ENCODE measurements around the gene STT3B.

STT3B gene

DNA sequence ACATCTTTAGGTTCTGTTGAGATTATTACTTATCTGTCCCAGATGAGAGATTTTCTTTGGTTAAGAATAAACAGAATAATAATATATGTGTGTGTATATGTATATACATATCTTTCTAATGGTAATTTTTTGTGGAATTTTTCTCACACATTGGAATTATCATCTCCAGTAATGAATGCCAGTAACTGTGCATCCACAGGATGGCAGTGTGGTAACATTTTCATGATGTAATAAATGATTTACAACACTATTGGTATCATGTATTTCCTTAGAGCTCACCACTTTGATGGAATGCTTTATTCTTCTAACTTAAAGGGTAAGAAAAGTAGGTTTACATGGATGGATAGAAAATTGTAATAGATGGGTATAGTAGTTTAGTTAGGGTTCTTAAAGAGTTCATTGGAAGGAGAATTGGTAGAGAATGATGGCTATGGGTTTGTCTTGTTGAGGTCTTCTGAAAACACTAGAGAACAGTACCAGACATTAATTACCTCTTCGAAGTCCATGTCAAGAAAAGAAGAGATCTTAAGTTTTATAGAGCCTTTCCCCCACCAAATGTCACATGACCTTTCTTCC is 78.1 kb downstream of the STT3B start:
- Histone ChIP-seq H3K18ac (ENCODE audit: low read length) (no peak overlapping the region), H2BK12ac (ENCODE audit: low read length) (no peak overlapping the region)

DNA sequence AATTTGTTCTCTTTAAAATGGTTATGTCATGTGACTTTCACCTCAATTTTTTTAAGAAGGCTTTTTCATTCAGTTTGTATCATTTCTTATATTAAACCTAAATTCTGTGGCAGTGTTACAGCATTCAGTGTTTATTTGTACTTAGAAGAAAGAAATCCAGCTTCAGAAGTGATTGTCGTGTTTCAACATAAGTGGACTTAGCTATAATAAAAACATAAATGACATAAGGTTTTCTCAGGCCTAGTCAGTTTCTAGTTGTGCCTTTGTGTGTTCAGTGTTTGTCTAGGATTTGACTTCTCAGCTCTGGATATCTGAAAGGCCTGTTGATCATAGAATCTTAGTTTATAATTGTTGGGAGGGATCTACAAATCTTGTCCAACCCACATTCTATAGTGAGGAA is 80.5 kb downstream of the STT3B start:
- Histone ChIP-seq H4K91ac (ENCODE audit: low read depth, low read length) (no peak overlapping the region), H3K79me1 (ENCODE audit: low read length) (no peaks in the 10 kb centered on the region), H2BK12ac (ENCODE audit: low read length) (no peak overlapping the region), H2AK5ac (ENCODE audit: low read length) (no peak overlapping the region), H3K4me2 (ENCODE audit: low read length) (no peak overlapping the region), H2AFZ (ENCODE audit: insufficient read depth, low read length, poor library complexity) (no peak overlapping the region), H3K27ac (ENCODE audit: low read depth, low read length) (no peak overlapping the region), H3K23ac (ENCODE audit: low read length) (no peak overlapping the region), H2BK120ac (ENCODE audit: insufficient read depth, low read length, poor library complexity) (no peak overlapping the region), H3K4me1 (ENCODE audit: control insufficient read depth in 1 of 2, insufficient read depth in 2 of 2, low read length in 2 of 2) (no peaks in the 10 kb centered on the region), H3K14ac (ENCODE audit: low read length) (no peak overlapping the region), H3K4me3 (ENCODE audit: low read depth, low read length) (no peak overlapping the region), H3K9ac (ENCODE audit: low read length) (no peak overlapping the region), H3K36me3 (ENCODE audit: control insufficient read depth in 1 of 2, insufficient read depth in 2 of 2, low read length in 2 of 2) (no peaks in the 10 kb centered on the region), H3K79me2 (ENCODE audit: control insufficient read depth, insufficient read depth, low read length, poor library complexity) (no peaks in the 10 kb centered on the region), H2BK5ac (ENCODE audit: low read depth, low read length, poor library complexity) (no peak overlapping the region), H3K27me3 (ENCODE audit: insufficient read depth, low read length) (no peaks in the 10 kb centered on the region), H3K4ac (ENCODE audit: low read depth, low read length) (no peak overlapping the region), H3K18ac (ENCODE audit: low read length) (no peak overlapping the region), H4K12ac (ENCODE audit: low read depth, low read length) (no peak overlapping the region), H3K9me3 (ENCODE audit: insufficient read depth, low read depth, low read length) (no peaks in the 10 kb centered on the region), H4K8ac (ENCODE audit: low read depth, low read length) (no peak overlapping the region)
- DNase-seq, result no peak
- no CpG with 5 or more reads among the region's 1 CpG for WGBS (ENCODE audit: extremely low coverage, insufficient coverage, insufficient read length)

More for the DNA sequence above, 78.1 kb downstream of the STT3B start:
- Histone ChIP-seq H2AFZ (ENCODE audit: insufficient read depth, low read length, poor library complexity) (no peak overlapping the region), H3K27me3 (ENCODE audit: insufficient read depth, low read length) (no peaks in the 10 kb centered on the region), H3K4me2 (ENCODE audit: low read length) (no peak overlapping the region), H2AK5ac (ENCODE audit: low read length) (no peak overlapping the region), H3K27ac (ENCODE audit: low read depth, low read length) (no peak overlapping the region), H3K9me3 (ENCODE audit: insufficient read depth, low read depth, low read length) (peaks cover 7% of the 10 kb centered on the region), H3K23ac (ENCODE audit: low read length) (no peak overlapping the region), H4K91ac (ENCODE audit: low read depth, low read length) (no peak overlapping the region), H2BK5ac (ENCODE audit: low read depth, low read length, poor library complexity) (no peak overlapping the region), H2BK120ac (ENCODE audit: insufficient read depth, low read length, poor library complexity) (no peak overlapping the region), H3K79me1 (ENCODE audit: low read length) (no peaks in the 10 kb centered on the region), H3K4me1 (ENCODE audit: control insufficient read depth in 1 of 2, insufficient read depth in 2 of 2, low read length in 2 of 2) (no peaks in the 10 kb centered on the region), H3K4me3 (ENCODE audit: low read depth, low read length) (no peak overlapping the region), H3K4ac (ENCODE audit: low read depth, low read length) (no peak overlapping the region), H4K12ac (ENCODE audit: low read depth, low read length) (no peak overlapping the region), H4K8ac (ENCODE audit: low read depth, low read length) (no peak overlapping the region), H3K9ac (ENCODE audit: low read length) (no peak overlapping the region), H3K14ac (ENCODE audit: low read length) (no peak overlapping the region), H3K79me2 (ENCODE audit: control insufficient read depth, insufficient read depth, low read length, poor library complexity) (no peaks in the 10 kb centered on the region), H3K36me3 (ENCODE audit: control insufficient read depth in 1 of 2, insufficient read depth in 2 of 2, low read length in 2 of 2) (peaks cover 7 to 8% of the 10 kb centered on the region in 2 experiments)
- peak in 1 of 2 donors; percentile 70 for DNase-seq
- WGBS (ENCODE audit: extremely low coverage, insufficient coverage, insufficient read length), result no CpG with 5 or more reads among the region's 1 CpG

DNA sequence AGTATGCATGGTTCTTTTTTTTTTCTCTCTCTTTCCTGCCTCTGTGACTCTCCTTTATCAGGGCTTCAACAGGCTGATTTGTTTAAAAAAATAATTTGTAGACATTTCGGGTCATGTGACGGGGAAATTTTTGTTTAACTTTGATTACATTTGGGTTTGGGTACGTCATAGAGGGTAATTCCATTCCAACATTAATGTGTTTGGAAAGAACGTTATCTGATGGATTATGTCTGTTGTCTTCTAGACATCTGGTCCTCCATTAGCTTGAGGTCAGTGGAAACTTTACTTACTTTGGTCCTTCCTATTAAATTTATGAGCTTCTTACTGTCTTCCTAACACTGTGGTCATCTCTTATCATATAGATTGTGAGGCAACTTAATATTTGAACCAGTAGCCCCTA is 80.9 kb downstream of the STT3B start:
- Histone ChIP-seq H3K79me2 (ENCODE audit: control insufficient read depth, insufficient read depth, low read length, poor library complexity) (no peaks in the 10 kb centered on the region), H3K27ac (ENCODE audit: low read depth, low read length) (no peak overlapping the region), H2AK5ac (ENCODE audit: low read length) (no peak overlapping the region), H3K23ac (ENCODE audit: low read length) (no peak overlapping the region), H3K36me3 (ENCODE audit: control insufficient read depth in 1 of 2, insufficient read depth in 2 of 2, low read length in 2 of 2) (no peaks in the 10 kb centered on the region), H3K4me2 (ENCODE audit: low read length) (no peak overlapping the region), H2BK120ac (ENCODE audit: insufficient read depth, low read length, poor library complexity) (no peak overlapping the region), H3K4me1 (ENCODE audit: control insufficient read depth in 1 of 2, insufficient read depth in 2 of 2, low read length in 2 of 2) (no peaks in the 10 kb centered on the region), H3K14ac (ENCODE audit: low read length) (no peak overlapping the region), H3K79me1 (ENCODE audit: low read length) (no peaks in the 10 kb centered on the region), H3K27me3 (ENCODE audit: insufficient read depth, low read length) (no peaks in the 10 kb centered on the region), H4K8ac (ENCODE audit: low read depth, low read length) (no peak overlapping the region), H2BK5ac (ENCODE audit: low read depth, low read length, poor library complexity) (no peak overlapping the region), H2AFZ (ENCODE audit: insufficient read depth, low read length, poor library complexity) (no peak overlapping the region), H4K12ac (ENCODE audit: low read depth, low read length) (no peak overlapping the region), H3K9me3 (ENCODE audit: insufficient read depth, low read depth, low read length) (no peaks in the 10 kb centered on the region), H3K18ac (ENCODE audit: low read length) (no peak overlapping the region), H2BK12ac (ENCODE audit: low read length) (no peak overlapping the region), H3K9ac (ENCODE audit: low read length) (no peak overlapping the region), H3K4me3 (ENCODE audit: low read depth, low read length) (no peak overlapping the region), H4K91ac (ENCODE audit: low read depth, low read length) (no peak overlapping the region), H3K4ac (ENCODE audit: low read depth, low read length) (no peak overlapping the region)
- peak in 1 of 2 donors; percentile 13 for DNase-seq
- WGBS (ENCODE audit: extremely low coverage, insufficient coverage, insufficient read length), result no CpG with 5 or more reads among the region's 4 CpGs

DNA sequence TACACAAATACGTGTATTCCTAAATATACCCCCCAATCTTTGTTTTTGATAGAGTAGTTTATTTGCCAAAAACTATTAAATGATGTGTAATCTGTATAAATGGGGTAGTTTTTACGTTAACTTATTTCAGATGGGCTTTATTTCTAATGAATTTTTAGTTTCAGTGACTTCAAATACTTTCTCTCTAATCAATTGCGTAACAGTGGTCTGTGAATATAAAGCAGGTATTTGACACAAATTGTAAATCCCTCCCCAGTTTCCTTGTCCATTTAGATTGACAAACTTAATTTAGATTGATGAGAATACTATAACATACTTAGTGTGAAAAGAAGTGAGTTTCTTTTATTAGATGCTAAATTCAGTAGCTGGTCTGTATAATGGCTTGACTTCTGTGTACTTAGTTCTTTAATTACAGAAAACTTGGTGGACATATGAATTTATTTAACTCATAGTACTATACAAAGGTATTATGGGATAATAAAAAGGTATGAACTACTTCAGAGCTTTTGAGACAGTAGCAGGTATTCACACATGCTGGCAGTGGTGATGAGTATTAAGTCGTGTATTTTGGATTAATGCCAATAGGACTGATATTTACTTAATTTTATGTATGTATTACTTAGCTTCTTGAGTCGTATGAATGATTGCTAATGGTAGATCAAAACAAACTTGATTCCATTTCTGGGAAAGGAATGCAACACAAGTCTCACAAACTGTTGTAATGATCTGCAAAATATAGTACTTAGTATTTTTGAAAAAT is 81.6 kb downstream of the STT3B start:
- H3K27ac ChIP-seq (ENCODE audit: low read depth, low read length), result no peak overlapping the region
- H2AK5ac ChIP-seq (ENCODE audit: low read length), result no peak overlapping the region
- H3K9ac ChIP-seq (ENCODE audit: low read length), result no peak overlapping the region
- H3K4ac ChIP-seq (ENCODE audit: low read depth, low read length), result no peak overlapping the region
- no peak overlapping the region for H3K14ac ChIP-seq (ENCODE audit: low read length)
- no peak overlapping the region for H3K18ac ChIP-seq (ENCODE audit: low read length)
- H3K36me3 ChIP-seq (ENCODE audit: control insufficient read depth in 1 of 2, insufficient read depth in 2 of 2, low read length in 2 of 2), result no peaks in the 10 kb centered on the region
- no peaks in the 10 kb centered on the region for H3K9me3 ChIP-seq (ENCODE audit: insufficient read depth, low read depth, low read length)
- no peak overlapping the region for H2AFZ ChIP-seq (ENCODE audit: insufficient read depth, low read length, poor library complexity)
- no CpG with 5 or more reads among the region's 5 CpGs for WGBS (ENCODE audit: extremely low coverage, insufficient coverage, insufficient read length)
- H4K91ac ChIP-seq (ENCODE audit: low read depth, low read length), result no peak overlapping the region
- H3K23ac ChIP-seq (ENCODE audit: low read length), result no peak overlapping the region
- H3K79me1 ChIP-seq (ENCODE audit: low read length), result no peaks in the 10 kb centered on the region
- H4K8ac ChIP-seq (ENCODE audit: low read depth, low read length), result no peak overlapping the region
- no peak overlapping the region for H4K12ac ChIP-seq (ENCODE audit: low read depth, low read length)
- DNase-seq, result no peak
- no peaks in the 10 kb centered on the region for H3K4me1 ChIP-seq (ENCODE audit: control insufficient read depth in 1 of 2, insufficient read depth in 2 of 2, low read length in 2 of 2)
- no peak overlapping the region for H2BK5ac ChIP-seq (ENCODE audit: low read depth, low read length, poor library complexity)
- no peaks in the 10 kb centered on the region for H3K79me2 ChIP-seq (ENCODE audit: control insufficient read depth, insufficient read depth, low read length, poor library complexity)
- H2BK12ac ChIP-seq (ENCODE audit: low read length), result no peak overlapping the region
- no peak overlapping the region for H3K4me3 ChIP-seq (ENCODE audit: low read depth, low read length)
- no peak overlapping the region for H3K4me2 ChIP-seq (ENCODE audit: low read length)
- no peaks in the 10 kb centered on the region for H3K27me3 ChIP-seq (ENCODE audit: insufficient read depth, low read length)
- no peak overlapping the region for H2BK120ac ChIP-seq (ENCODE audit: insufficient read depth, low read length, poor library complexity)
